Measurements from ENCODE around the gene SLC2A13. TPM values are rescaled to one million over a fixed set of nuclear protein-coding genes. Genes with fewer than 3 reads are reported as not detected.

The SLC2A13 gene
- total and polyA plus RNA-seq, 11 donors = 1.9 to 17.6 (median 8.5) TPM

- no peak overlapping the region for H3K4me3 ChIP-seq
- intact Hi-C loops (cut with DNase I) = no loop called here
- no peaks in the 10 kb centered on the region for H3K36me3 ChIP-seq
- no peaks in the 10 kb centered on the region for H3K4me1 ChIP-seq
- 46 to 52% (median 50%) methylated on average over 2 of the region's 2 CpGs for WGBS, 4 donors
- DNase-seq = no peak
- no peak for ATAC-seq
- no peaks in the 10 kb centered on the region for H3K27me3 ChIP-seq
- no peak for TF ChIP-seq CTCF (IDR thresholded peaks at IDR 0.05)
- TF ChIP-seq POLR2A (IDR thresholded peaks at IDR 0.05) = no peak
- peaks cover 0 to 15% (median 10%) of the 10 kb centered on the region in 12 donors for H3K9me3 ChIP-seq
- no peak overlapping the region for H3K27ac ChIP-seq
These were observed 222.5 kb downstream of the SLC2A13 start for GRCh38 chr12:39883411-39883810.

- H3K4me1 ChIP-seq = peaks cover 0 to 13% (median 0%) of the 10 kb centered on the region in 12 donors
- no peak for ATAC-seq
- intact Hi-C loops (cut with DNase I) = loop anchor here in 1 of 10 donors (10.0 kb wide), 1 partner anchor 46 kb away; no protein-coding TSS in a partner anchor
- H3K9me3 ChIP-seq = peaks cover 0 to 16% (median 10%) of the 10 kb centered on the region in 12 donors
- H3K4me3 ChIP-seq = no peak overlapping the region
- H3K27ac ChIP-seq = no peak overlapping the region
- TF ChIP-seq CTCF (IDR thresholded peaks at IDR 0.05) (no peak), POLR2A (IDR thresholded peaks at IDR 0.05) (no peak)
- H3K36me3 ChIP-seq = no peaks in the 10 kb centered on the region
- H3K27me3 ChIP-seq = no peaks in the 10 kb centered on the region
- DNase-seq = no peak
These were observed 227.1 kb downstream of the SLC2A13 start for GRCh38 chr12:39878753-39879152.

GRCh38 chr12:39875721-39876120, 230.2 kb downstream of the SLC2A13 start:
- Histone ChIP-seq H3K9me3 (peaks cover 0 to 16% (median 10%) of the 10 kb centered on the region in 12 donors), H3K27ac (no peak overlapping the region), H3K4me3 (no peak overlapping the region), H3K36me3 (no peaks in the 10 kb centered on the region), H3K4me1 (peaks cover 0 to 13% (median 0%) of the 10 kb centered on the region in 12 donors), H3K27me3 (no peaks in the 10 kb centered on the region)
- ATAC-seq (no peak), DNase-seq (no peak)
- intact Hi-C loops (cut with DNase I) = loop anchor here in 1 of 10 donors (10.0 kb wide), 1 partner anchor 49 kb away; no protein-coding TSS in a partner anchor
- TF ChIP-seq CTCF (IDR thresholded peaks at IDR 0.05) (no peak), POLR2A (IDR thresholded peaks at IDR 0.05) (no peak)

GRCh38 chr12:39874785-39875184, 231.1 kb downstream of the SLC2A13 start:
- intact Hi-C loops (cut with DNase I) = loop anchor here in 1 of 10 donors (10.0 kb wide), 1 partner anchor 50 kb away; no protein-coding TSS in a partner anchor
- Histone ChIP-seq H3K4me1 (peaks cover 0 to 13% (median 0%) of the 10 kb centered on the region in 12 donors), H3K27ac (no peak overlapping the region), H3K9me3 (peaks cover 0 to 16% (median 10%) of the 10 kb centered on the region in 12 donors), H3K4me3 (no peak overlapping the region), H3K36me3 (no peaks in the 10 kb centered on the region), H3K27me3 (no peaks in the 10 kb centered on the region)
- 64 to 78% (median 71%) methylated on average over 2 of the region's 2 CpGs for whole genome bisulfite sequencing, 4 donors
- TF ChIP-seq CTCF (IDR thresholded peaks at IDR 0.05) = no peak
- no peak for TF ChIP-seq POLR2A (IDR thresholded peaks at IDR 0.05)
- ATAC-seq = no peak
- DNase-seq = no peak
